Parathyroid adenoma (tissue), 2 donors: ENCODE data around the gene RSPH9.
A peak's percentile ranks its signal among the peaks of the same experiment; 100 is the strongest.

Source experiments
- H2AFZ ChIP-seq: fragments of 300-600 bp; sonication (generic); one replicate; pipeline ENCODE4 v1.7.0; 2017; ENCODE audit warnings: antibody characterized with exemption, mild to moderate bottlenecking
- H3K27ac ChIP-seq: fragments of 300-600 bp; sonication (generic); one replicate; pipeline ENCODE4 v1.7.0; 2017
- H3K27me3 ChIP-seq: fragments of 300-600 bp; sonication (generic); one replicate; pipeline ENCODE4 v1.7.0; 2017; ENCODE audit warnings: low read length; ENCODE audit not compliant: control insufficient read depth, insufficient read depth
- H3K36me3 ChIP-seq: fragments of 300-600 bp; sonication (generic); one replicate; pipeline ENCODE4 v1.7.0; 2017; ENCODE audit warnings: low read length; ENCODE audit not compliant: control insufficient read depth, insufficient read depth
- H3K4me1 ChIP-seq: fragments of 300-600 bp; sonication (generic); one replicate; pipeline ENCODE4 v1.7.0; 2017; ENCODE audit warnings: control low read depth
- H3K4me2 ChIP-seq: fragments of 300-600 bp; sonication (generic); one replicate; pipeline ENCODE4 v1.7.0; 2017; ENCODE audit warnings: low read length
- H3K4me3 ChIP-seq: fragments of 300-600 bp; sonication (generic); one replicate; pipeline ENCODE4 v1.7.0; 2017; ENCODE audit warnings: low read depth, low read length
- H3K79me2 ChIP-seq: fragments of 300-600 bp; sonication (generic); one replicate; pipeline ENCODE4 v1.7.0; 2017; ENCODE audit warnings: control low read depth
- H3K9ac ChIP-seq: fragments of 300-600 bp; sonication (generic); one replicate; pipeline ENCODE4 v1.7.0; 2017; ENCODE audit warnings: mild to moderate bottlenecking
- H3K9me3 ChIP-seq: fragments of 300-600 bp; sonication (generic); one replicate; pipeline ENCODE4 v1.7.0; 2017; ENCODE audit warnings: low read length; ENCODE audit not compliant: control insufficient read depth
- TF ChIP-seq, protein P1 (sequence below): fragments of 300-600 bp; sonication (generic); IDR thresholded peaks from one replicate; pipeline ENCODE4 v1.7.0; 2017; ENCODE audit warnings: antibody characterized with exemption, mild to moderate bottlenecking
- donor health status: primary hyperparathyroidism.

The RSPH9 gene

DNA sequence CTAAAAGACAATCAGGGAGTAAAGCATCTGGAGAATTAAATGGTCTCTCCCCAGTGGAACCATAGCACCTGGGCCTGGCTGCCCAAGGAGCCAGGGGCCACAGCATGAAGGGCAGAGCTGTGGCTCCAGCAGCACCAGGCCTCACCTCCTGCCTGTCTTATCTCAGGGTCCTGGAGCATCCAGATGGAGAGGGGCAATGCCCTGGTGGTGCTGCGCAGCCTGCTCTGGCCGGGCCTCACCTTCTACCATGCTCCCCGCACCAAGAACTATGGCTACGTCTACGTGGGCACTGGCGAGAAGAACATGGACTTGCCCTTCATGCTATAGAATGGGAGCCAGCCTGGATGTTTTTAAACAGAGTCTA lies 25.8 kb downstream of the RSPH9 start:
- H3K36me3 ChIP-seq = no peaks in the 10 kb centered on the region

DNA sequence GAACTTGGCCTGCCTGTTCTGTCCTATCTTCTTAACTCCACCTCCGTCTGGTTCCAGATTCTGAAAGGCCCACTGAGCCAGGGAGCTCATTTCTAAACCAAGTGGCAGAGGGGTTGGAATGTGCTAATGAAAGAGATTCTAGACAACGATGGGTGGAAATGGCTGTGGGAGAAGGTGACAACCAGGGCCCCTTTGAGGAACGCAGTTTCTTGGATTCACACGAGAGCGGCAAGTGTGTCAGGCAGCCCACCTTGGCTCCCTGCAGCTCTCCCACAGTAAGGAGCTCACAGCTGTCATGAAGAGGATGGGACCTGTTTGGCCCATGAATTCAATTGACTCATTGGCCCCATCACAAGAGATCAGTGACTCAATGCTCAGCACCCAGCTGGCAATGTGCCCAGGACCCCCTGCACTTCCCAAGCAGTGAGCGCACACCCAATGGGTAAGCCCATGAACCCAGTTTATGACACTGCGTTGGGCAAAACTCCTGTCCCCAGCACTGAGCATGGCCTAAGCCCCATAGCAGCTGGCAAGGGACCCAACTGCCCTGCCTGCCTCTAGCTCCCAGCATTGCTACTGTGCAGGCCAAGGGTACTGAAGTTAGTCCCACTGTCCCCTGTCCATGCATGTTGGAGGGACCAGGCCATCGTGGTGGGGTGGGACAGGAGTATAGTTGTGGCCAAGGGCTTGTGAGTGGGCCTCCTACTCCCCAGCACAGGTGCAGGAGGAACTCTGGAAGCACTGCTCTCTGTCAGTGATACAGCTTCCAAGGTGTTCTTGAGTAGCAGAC lies 26.4 kb downstream of the RSPH9 start:
- Histone ChIP-seq H3K4me2 (no peak overlapping the region), H2AFZ (no peak overlapping the region), H3K36me3 (no peaks in the 10 kb centered on the region), H3K9me3 (no peaks in the 10 kb centered on the region), H3K4me1 (peaks cover 35% of the 10 kb centered on the region), H3K27ac (no peak overlapping the region), H3K4me3 (no peak overlapping the region), H3K9ac (no peak overlapping the region), H3K79me2 (no peaks in the 10 kb centered on the region), H3K27me3 (no peaks in the 10 kb centered on the region)
- TF ChIP-seq, protein P1, sequence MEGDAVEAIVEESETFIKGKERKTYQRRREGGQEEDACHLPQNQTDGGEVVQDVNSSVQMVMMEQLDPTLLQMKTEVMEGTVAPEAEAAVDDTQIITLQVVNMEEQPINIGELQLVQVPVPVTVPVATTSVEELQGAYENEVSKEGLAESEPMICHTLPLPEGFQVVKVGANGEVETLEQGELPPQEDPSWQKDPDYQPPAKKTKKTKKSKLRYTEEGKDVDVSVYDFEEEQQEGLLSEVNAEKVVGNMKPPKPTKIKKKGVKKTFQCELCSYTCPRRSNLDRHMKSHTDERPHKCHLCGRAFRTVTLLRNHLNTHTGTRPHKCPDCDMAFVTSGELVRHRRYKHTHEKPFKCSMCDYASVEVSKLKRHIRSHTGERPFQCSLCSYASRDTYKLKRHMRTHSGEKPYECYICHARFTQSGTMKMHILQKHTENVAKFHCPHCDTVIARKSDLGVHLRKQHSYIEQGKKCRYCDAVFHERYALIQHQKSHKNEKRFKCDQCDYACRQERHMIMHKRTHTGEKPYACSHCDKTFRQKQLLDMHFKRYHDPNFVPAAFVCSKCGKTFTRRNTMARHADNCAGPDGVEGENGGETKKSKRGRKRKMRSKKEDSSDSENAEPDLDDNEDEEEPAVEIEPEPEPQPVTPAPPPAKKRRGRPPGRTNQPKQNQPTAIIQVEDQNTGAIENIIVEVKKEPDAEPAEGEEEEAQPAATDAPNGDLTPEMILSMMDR = no peak

More for the DNA sequence above, 25.8 kb downstream of the RSPH9 start:
- Histone ChIP-seq H2AFZ (no peak overlapping the region), H3K27ac (peak overlapping the region; percentile 67), H3K4me3 (no peak overlapping the region), H3K79me2 (no peaks in the 10 kb centered on the region), H3K4me1 (peaks cover 35% of the 10 kb centered on the region), H3K9me3 (no peaks in the 10 kb centered on the region), H3K27me3 (no peaks in the 10 kb centered on the region), H3K9ac (no peak overlapping the region), H3K4me2 (no peak overlapping the region)
- TF ChIP-seq, protein P1 = no peak

DNA sequence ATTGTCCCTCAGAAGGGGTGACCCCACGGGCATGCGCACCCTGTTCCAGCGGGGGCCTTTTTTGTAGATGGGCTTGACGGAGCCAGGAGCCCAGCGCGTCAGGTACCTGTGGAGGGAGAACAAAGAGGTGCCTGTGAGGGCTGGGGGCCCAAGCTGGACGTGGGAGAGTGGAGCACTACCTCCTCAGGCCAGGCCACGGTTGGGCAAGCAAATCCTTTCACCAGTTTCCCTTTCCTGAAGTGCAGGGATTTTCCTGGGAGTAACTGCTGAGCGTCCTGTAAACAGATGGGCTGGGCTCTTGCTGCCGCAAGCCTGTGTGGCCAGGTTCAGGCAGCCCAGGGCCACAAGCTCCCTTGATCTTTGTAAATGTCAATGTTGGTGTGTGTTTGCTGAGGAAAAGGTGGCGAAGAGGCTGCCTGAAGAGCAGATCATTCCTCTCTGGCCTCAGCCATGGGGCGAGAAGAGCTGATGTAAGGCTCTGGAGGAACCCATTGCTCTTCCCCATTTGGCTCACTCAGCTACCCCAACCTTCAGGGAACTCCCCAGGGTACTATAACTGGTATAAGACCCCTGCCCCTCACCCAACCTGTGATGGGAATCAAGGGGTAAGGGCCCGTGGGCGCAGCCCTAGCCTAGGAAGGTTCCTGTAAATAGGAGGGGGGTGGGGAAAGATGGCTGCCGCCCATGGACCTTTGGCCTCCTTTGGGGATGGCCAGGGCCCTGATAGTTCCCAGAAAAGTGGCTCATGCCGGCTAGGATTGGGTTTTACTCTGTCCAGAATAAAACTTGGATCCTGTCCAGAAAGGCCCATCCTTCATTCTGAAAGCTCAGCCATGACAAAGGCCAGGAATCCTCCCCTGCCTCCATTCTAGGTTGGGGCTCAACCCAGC lies 27.2 kb downstream of the RSPH9 start:
- Histone ChIP-seq H3K79me2 (no peaks in the 10 kb centered on the region), H3K36me3 (no peaks in the 10 kb centered on the region), H3K4me3 (no peak overlapping the region), H3K27ac (no peak overlapping the region), H3K9ac (no peak overlapping the region), H3K4me2 (no peak overlapping the region), H2AFZ (no peak overlapping the region), H3K9me3 (no peaks in the 10 kb centered on the region), H3K4me1 (peaks cover 35% of the 10 kb centered on the region), H3K27me3 (no peaks in the 10 kb centered on the region)
- TF ChIP-seq, protein P1 = no peak

DNA sequence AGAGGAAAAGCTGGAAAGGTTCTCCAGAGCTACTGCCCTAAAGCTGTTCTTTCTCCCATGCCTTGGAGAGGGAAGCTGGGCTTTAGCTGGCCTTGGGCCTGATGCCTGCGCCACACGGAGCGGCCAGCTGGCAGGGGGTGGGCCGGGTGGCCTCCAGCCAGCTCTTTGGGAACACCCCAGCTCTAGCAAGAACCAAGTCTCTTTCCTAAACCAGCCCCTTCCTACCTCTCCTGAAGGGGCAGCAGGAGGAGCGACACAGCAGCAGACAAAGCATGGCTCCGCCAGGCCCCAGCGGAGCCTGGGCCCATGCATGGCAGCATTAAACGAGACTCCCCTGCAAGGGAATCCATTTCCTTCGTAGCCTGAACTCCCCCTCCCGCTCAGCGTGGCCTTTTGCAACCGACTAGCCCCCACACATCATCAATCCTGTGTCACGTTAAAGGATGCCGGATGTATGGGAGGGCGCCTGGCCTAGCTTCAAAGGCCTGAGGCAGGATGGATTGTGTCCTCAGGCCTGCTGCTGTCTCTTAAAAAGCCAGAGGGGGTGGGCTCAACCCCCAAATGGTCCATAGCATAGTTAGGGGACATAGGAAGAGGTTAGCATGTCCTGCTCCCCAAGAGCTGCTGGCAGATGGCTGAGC lies 28.7 kb downstream of the RSPH9 start:
- peaks cover 21% of the 10 kb centered on the region for H3K4me1 ChIP-seq
- no peak overlapping the region for H3K9ac ChIP-seq
- no peak overlapping the region for H3K4me3 ChIP-seq
- H3K27ac ChIP-seq = no peak overlapping the region
- no peaks in the 10 kb centered on the region for H3K79me2 ChIP-seq
- H2AFZ ChIP-seq = no peak overlapping the region
- no peaks in the 10 kb centered on the region for H3K36me3 ChIP-seq
- H3K27me3 ChIP-seq = no peaks in the 10 kb centered on the region
- no peak overlapping the region for H3K4me2 ChIP-seq
- TF ChIP-seq, protein P1 = no peak
- no peaks in the 10 kb centered on the region for H3K9me3 ChIP-seq
